ENCODE results near the gene CSRNP3. TPM values are rescaled to one million over a fixed set of nuclear protein-coding genes. Genes with fewer than 3 reads are reported as not detected.
A peak's percentile ranks its signal among the peaks of the same experiment; 100 is the strongest.
"Not testable (repeated sequence)": the region's sequence is repeated elsewhere in the genome, so short reads cannot be mapped to it uniquely, and the experiment has no call there.

CSRNP3 gene
- total RNA-seq, 1 experiment from 2014 or later: 39.5 TPM

GRCh38 chr2:165584126-165584654 is 114.7 kb downstream of the CSRNP3 start:
- no peak for DNase-seq (ENCODE audit: low spot score)
- intact Hi-C loops (cut with micrococcal nuclease; ENCODE audit: unreplicated experiment): no loop called here
- no peaks in the 10 kb centered on the region for H3K9me3 ChIP-seq (ENCODE audit: low read depth, low read length, poor library complexity, severe bottlenecking)
- ChIA-PET POLR2A (ENCODE audit: low non-redundant PET) (no interaction called here), CTCF (interaction anchor here (1.1 kb wide), 1 partner anchor 20 kb away, joined by 3 read pairs; no protein-coding TSS in a partner anchor)
- H3K4me1 ChIP-seq (ENCODE audit: insufficient read depth, low read length, poor library complexity, severe bottlenecking): peaks cover 79% of the 10 kb centered on the region
- H3K27me3 ChIP-seq (replicated peaks; ENCODE audit: insufficient read depth, low read depth, low read length, poor library complexity): no peaks in the 10 kb centered on the region
- TF ChIP-seq EZH2 (IDR thresholded peaks at IDR 0.05; ENCODE audit: borderline replicate concordance, low read depth, low read length, poor library complexity, severe bottlenecking): no peak
- TF ChIP-seq CTCF (conservative IDR thresholded peaks at IDR 0.05; ENCODE audit: low read depth, low read length): no peak
- no TSS peak for BruUV-seq (replicated peaks)
- H3K36me3 ChIP-seq (ENCODE audit: insufficient read depth, low read length, poor library complexity, severe bottlenecking): no peaks in the 10 kb centered on the region
- H3K4me3 ChIP-seq (ENCODE audit: low read depth, low read length, poor library complexity, severe bottlenecking): no peak overlapping the region
- peak overlapping the region; percentile 80 for H3K27ac ChIP-seq (ENCODE audit: low read depth, low read length, poor library complexity, severe bottlenecking)

DNA sequence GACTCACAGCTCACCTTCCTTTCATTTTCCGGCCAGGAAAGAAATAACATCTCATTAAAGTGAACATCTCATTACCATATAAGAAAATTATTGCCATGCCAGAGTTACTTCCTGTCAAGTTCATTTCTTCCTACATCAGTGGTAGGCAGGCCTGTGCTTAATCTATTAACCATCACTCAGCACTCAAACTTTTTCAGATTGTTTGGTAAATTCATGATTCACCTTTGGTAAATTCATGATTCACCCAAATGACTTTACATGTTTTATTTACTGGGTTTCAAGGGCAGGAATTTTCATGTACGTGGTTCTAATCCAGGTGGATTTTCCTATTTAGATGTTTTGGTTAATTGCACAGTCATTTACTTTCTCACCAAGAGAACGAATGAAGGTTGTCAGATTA is 116.5 kb downstream of the CSRNP3 start:
- peaks cover 69% of the 10 kb centered on the region for H3K4me1 ChIP-seq (ENCODE audit: insufficient read depth, low read length, poor library complexity, severe bottlenecking)
- peaks cover 4% of the 10 kb centered on the region for H3K9me3 ChIP-seq (ENCODE audit: low read depth, low read length, poor library complexity, severe bottlenecking)
- no peak for DNase-seq (ENCODE audit: low spot score)
- H3K27ac ChIP-seq (ENCODE audit: low read depth, low read length, poor library complexity, severe bottlenecking): peak overlapping the region; percentile 80
- TF ChIP-seq EZH2 (IDR thresholded peaks at IDR 0.05; ENCODE audit: borderline replicate concordance, low read depth, low read length, poor library complexity, severe bottlenecking): no peak
- no peak for TF ChIP-seq CTCF (conservative IDR thresholded peaks at IDR 0.05; ENCODE audit: low read depth, low read length)
- H3K36me3 ChIP-seq (ENCODE audit: insufficient read depth, low read length, poor library complexity, severe bottlenecking): no peaks in the 10 kb centered on the region
- no peaks in the 10 kb centered on the region for H3K27me3 ChIP-seq (replicated peaks; ENCODE audit: insufficient read depth, low read depth, low read length, poor library complexity)
- ChIA-PET POLR2A (ENCODE audit: low non-redundant PET) (no interaction called here), CTCF (no interaction called here)
- BruUV-seq (replicated peaks): no TSS peak
- no peak overlapping the region for H3K4me3 ChIP-seq (ENCODE audit: low read depth, low read length, poor library complexity, severe bottlenecking)
- intact Hi-C loops (cut with micrococcal nuclease; ENCODE audit: unreplicated experiment): no loop called here

GRCh38 chr2:165587335-165587938 is 117.9 kb downstream of the CSRNP3 start:
- Histone ChIP-seq H3K27me3 (replicated peaks; ENCODE audit: insufficient read depth, low read depth, low read length, poor library complexity) (no peaks in the 10 kb centered on the region), H3K4me1 (ENCODE audit: insufficient read depth, low read length, poor library complexity, severe bottlenecking) (peaks cover 66% of the 10 kb centered on the region), H3K4me3 (ENCODE audit: low read depth, low read length, poor library complexity, severe bottlenecking) (peak overlapping the region; percentile 6), H3K36me3 (ENCODE audit: insufficient read depth, low read length, poor library complexity, severe bottlenecking) (no peaks in the 10 kb centered on the region), H3K27ac (ENCODE audit: low read depth, low read length, poor library complexity, severe bottlenecking) (peak overlapping the region; percentile 80), H3K9me3 (ENCODE audit: low read depth, low read length, poor library complexity, severe bottlenecking) (peaks cover 10% of the 10 kb centered on the region)
- CTCF ChIA-PET: interaction anchor here (1.0 kb wide), 1 partner anchor 22 kb away, joined by 6 read pairs; no protein-coding TSS in a partner anchor
- BruUV-seq (replicated peaks): no TSS peak
- DNase-seq (ENCODE audit: low spot score): peak; percentile 86
- TF ChIP-seq EZH2 (IDR thresholded peaks at IDR 0.05; ENCODE audit: borderline replicate concordance, low read depth, low read length, poor library complexity, severe bottlenecking) (no peak), CTCF (conservative IDR thresholded peaks at IDR 0.05; ENCODE audit: low read depth, low read length) (no peak)
- intact Hi-C loops (cut with micrococcal nuclease; ENCODE audit: unreplicated experiment): loop anchor here (1.0 kb wide), 1 partner anchor 14 kb away; no protein-coding TSS in a partner anchor
- POLR2A ChIA-PET (ENCODE audit: low non-redundant PET): interaction anchor here (0.5 kb wide), 1 partner anchor 688 kb away, joined by 4 read pairs; no protein-coding TSS in a partner anchor

DNA sequence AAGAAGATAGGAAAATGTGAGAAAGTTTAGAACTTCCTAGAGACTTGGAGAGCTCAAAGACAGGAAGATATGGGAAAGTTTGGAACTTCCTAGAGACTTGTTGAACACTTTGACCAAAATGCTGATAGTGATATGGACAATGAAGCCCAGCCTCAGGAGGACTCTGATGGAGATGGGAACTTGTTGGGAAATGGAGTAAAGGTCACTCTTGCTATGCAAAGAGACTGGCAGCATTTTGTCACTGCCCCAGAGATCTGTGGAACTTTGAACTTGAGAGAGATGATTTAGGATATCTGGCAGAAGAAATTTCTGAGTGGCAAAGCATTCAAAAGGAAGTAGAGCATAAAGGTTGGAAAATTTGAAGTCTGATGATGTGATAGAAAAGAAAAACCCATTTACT is 121.5 kb downstream of the CSRNP3 start:
- intact Hi-C loops (cut with micrococcal nuclease; ENCODE audit: unreplicated experiment); BruUV-seq (replicated peaks); H3K4me3 ChIP-seq (ENCODE audit: low read depth, low read length, poor library complexity, severe bottlenecking); H3K27ac ChIP-seq (ENCODE audit: low read depth, low read length, poor library complexity, severe bottlenecking); POLR2A ChIA-PET (ENCODE audit: low non-redundant PET); CTCF ChIA-PET; DNase-seq (ENCODE audit: low spot score); H3K27me3 ChIP-seq (replicated peaks; ENCODE audit: insufficient read depth, low read depth, low read length, poor library complexity): not testable (repeated sequence)
- H3K4me1 ChIP-seq (ENCODE audit: insufficient read depth, low read length, poor library complexity, severe bottlenecking): peaks cover 48% of the 10 kb centered on the region
- H3K36me3 ChIP-seq (ENCODE audit: insufficient read depth, low read length, poor library complexity, severe bottlenecking): peaks cover 11% of the 10 kb centered on the region
- peaks cover 10% of the 10 kb centered on the region for H3K9me3 ChIP-seq (ENCODE audit: low read depth, low read length, poor library complexity, severe bottlenecking)
